Thymus (tissue), 11 donors: Measurements from ENCODE around the gene LTBP3. TPM values are rescaled to one million over a fixed set of nuclear protein-coding genes. Genes with fewer than 3 reads are reported as not detected.

ENCODE experiments used
- DNase-seq, 9 donors: peaks; one replicate each; pipeline ENCODE4 v3.0.0-alpha.2; 2013; ENCODE audit warnings: low spot score in 9 of 9, low read depth in 6 of 9, missing footprints in 1 of 9
- H3K27ac ChIP-seq, 2 donors: one replicate each; pipeline ENCODE4 v1.5.1; 2013; ENCODE audit warnings: control low read depth in 1 of 2, low read depth in 1 of 2, low read length in 1 of 2, mild to moderate bottlenecking in 1 of 2, moderate library complexity in 1 of 2
- H3K27me3 ChIP-seq, 2 donors: one replicate each; pipeline ENCODE4 v1.5.1; 2013; ENCODE audit warnings: low read length in 1 of 2; ENCODE audit not compliant: control insufficient read depth in 2 of 2, insufficient read depth in 1 of 2
- H3K36me3 ChIP-seq, 2 donors: one replicate each; pipeline ENCODE4 v1.5.1; 2013; ENCODE audit warnings: low read length in 1 of 2, mild to moderate bottlenecking in 1 of 2, moderate library complexity in 1 of 2; ENCODE audit not compliant: control insufficient read depth in 2 of 2, insufficient read depth in 2 of 2
- H3K4me1 ChIP-seq, 2 donors: one replicate each; pipeline ENCODE4 v1.5.1; 2013; ENCODE audit warnings: low read length in 2 of 2; ENCODE audit not compliant: control insufficient read depth in 2 of 2, insufficient read depth in 2 of 2
- H3K4me3 ChIP-seq, 2 donors: one replicate each; pipeline ENCODE4 v1.5.1; 2013; ENCODE audit warnings: low read length in 2 of 2, control low read depth in 1 of 2, mild to moderate bottlenecking in 1 of 2
- H3K9me3 ChIP-seq, 2 donors: one replicate each; pipeline ENCODE4 v1.5.1; 2013; ENCODE audit warnings: low read length in 1 of 2, mild to moderate bottlenecking in 1 of 2; ENCODE audit not compliant: control insufficient read depth in 2 of 2, insufficient read depth in 1 of 2
- WGBS: extraction: QIAGEN DNeasy Blood & Tissue Kit; methylation state at CpG from one replicate; pipeline ENCODE4 v1.1.7; 2013; 5-methylcytosine and 5-hydroxymethylcytosine counted together
- polyA plus RNA-seq: library from polyadenylated mRNA; stranded (reverse); fragments of 200-250 nt; gene quantifications from one replicate; pipeline ENCODE4 v1.2.3, GENCODE V29; 2013
- total RNA-seq: library from RNA; stranded (reverse); fragments of 120-200 nt; gene quantifications from one replicate; pipeline ENCODE4 v1.2.4, GENCODE V29; 2013
- donor health status: healthy.

The LTBP3 gene
- total and polyA plus RNA-seq, 2 donors: 13.3 to 64.6 TPM

- DNase-seq: peak in 1 of 9 donors; percentile 70
- 81% methylated on average over 27 of the region's 27 CpGs for WGBS
These were observed 3.9 kb downstream of the LTBP3 start for GRCh38 chr11:65554057-65554818.

GRCh38 chr11:65553301-65554001 lies 4.7 kb downstream of the LTBP3 start:
- WGBS: 50% methylated on average over 37 of the region's 37 CpGs
- Histone ChIP-seq H3K36me3 (no peaks in the 10 kb centered on the region), H3K27me3 (peaks cover 0 to 30% of the 10 kb centered on the region in 2 donors), H3K27ac (peak overlapping the region; percentile 88 to 90), H3K9me3 (peaks cover 0 to 18% of the 10 kb centered on the region in 2 donors), H3K4me3 (peak overlapping the region; percentile 43 to 44), H3K4me1 (peaks cover 49 to 78% of the 10 kb centered on the region in 2 donors)
- peak in 7 of 9 donors; percentile 64 to 95 (median 85) for DNase-seq

More at GRCh38 chr11:65554057-65554818, 3.9 kb downstream of the LTBP3 start:
- H3K9me3 ChIP-seq: peaks cover 0 to 18% of the 10 kb centered on the region in 2 donors
- H3K27me3 ChIP-seq: peaks cover 0 to 38% of the 10 kb centered on the region in 2 donors
- peak overlapping the region; percentile 88 to 90 for H3K27ac ChIP-seq
- no peaks in the 10 kb centered on the region for H3K36me3 ChIP-seq
- peak overlapping the region; percentile 43 to 44 for H3K4me3 ChIP-seq
- H3K4me1 ChIP-seq: peaks cover 44 to 78% of the 10 kb centered on the region in 2 donors

- Histone ChIP-seq H3K27ac (peak overlapping the region; percentile 87 to 88), H3K4me1 (peaks cover 55 to 82% of the 10 kb centered on the region in 2 donors), H3K36me3 (no peaks in the 10 kb centered on the region), H3K9me3 (peaks cover 0 to 18% of the 10 kb centered on the region in 2 donors), H3K27me3 (peaks cover 0 to 22% of the 10 kb centered on the region in 2 donors), H3K4me3 (no peak overlapping the region)
- no peak for DNase-seq
- WGBS: 80% methylated on average over 9 of the region's 9 CpGs
These were observed 5.7 kb downstream of the LTBP3 start for GRCh38 chr11:65552388-65552951.

DNA sequence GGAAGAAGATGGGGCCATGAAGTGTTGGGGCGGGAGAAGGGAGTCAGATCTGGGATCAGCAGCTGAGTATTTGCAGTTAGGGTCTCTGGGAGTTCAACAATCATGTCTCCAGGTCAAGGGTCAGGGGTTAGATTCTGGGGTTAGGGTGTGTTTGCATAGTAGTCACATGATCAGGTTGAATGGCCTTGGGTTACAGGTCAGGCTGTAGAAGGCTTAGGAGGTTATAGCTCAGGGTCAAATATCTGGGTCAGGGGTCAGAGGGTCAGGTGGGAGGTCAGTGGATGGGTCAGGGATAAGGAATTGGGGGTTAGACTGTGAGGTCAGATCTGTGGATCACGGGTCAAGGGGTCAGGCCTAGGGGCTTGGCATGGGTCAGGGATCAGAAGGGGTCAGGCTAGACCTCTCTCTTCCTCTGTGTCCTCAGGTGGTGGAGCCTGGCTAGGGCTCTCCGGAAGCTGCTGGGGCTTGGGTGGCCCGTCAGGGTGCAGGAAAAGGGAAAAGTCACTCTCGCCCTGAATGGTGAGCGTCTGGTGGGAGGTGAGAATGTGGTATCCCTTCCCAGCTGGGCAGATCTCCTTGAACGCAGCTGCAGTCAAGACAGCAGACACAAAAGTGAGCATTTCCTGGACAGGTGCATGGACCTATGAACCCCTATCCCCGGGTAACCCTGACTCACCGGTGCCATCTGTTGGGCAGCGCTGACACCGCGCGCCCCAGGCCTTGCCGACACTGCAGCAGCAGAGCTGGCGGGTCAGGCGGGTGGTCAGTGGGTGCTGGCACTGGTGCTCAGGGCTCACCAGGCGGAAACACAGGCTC lies 6.4 kb downstream of the LTBP3 start:
- H3K27me3 ChIP-seq: peaks cover 0 to 15% of the 10 kb centered on the region in 2 donors
- WGBS: 26% methylated on average over 17 of the region's 17 CpGs

DNA sequence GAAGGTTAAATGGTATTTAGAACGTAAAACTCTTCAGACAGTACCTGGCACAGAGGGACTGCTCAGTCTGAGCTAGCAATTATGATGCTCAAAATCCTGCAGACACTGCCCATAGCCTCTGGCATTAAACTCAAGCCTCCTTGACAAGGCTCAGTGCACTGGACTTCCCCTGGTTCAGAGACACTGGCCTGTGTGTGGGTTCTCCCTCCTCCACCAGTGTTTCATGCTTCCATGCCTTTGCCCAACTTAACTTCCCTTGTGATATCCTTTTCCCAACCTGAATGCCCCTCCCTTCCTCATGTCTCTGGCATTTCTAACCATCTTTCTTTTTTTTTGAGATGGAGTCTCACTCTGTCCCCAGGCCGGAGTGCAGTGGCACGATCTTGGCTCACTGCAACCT lies 9.1 kb downstream of the LTBP3 start:
- Histone ChIP-seq H3K27ac (peak overlapping the region in 1 of 2 donors; percentile 63), H3K4me1 (peaks cover 59 to 75% of the 10 kb centered on the region in 2 donors), H3K27me3 (no peaks in the 10 kb centered on the region), H3K4me3 (no peak overlapping the region), H3K36me3 (peaks cover 0 to 6% of the 10 kb centered on the region in 2 donors), H3K9me3 (peaks cover 0 to 14% of the 10 kb centered on the region in 2 donors)
- WGBS: 95% methylated on average over 3 of the region's 3 CpGs
- DNase-seq: no peak

More for the DNA sequence above, 6.4 kb downstream of the LTBP3 start:
- DNase-seq: peak in 6 of 9 donors; percentile 68 to 90 (median 76)
- no peak overlapping the region for H3K4me3 ChIP-seq
- peaks cover 57 to 82% of the 10 kb centered on the region in 2 donors for H3K4me1 ChIP-seq
- peak overlapping the region; percentile 62 to 88 for H3K27ac ChIP-seq
- no peaks in the 10 kb centered on the region for H3K36me3 ChIP-seq
- H3K9me3 ChIP-seq: peaks cover 0 to 18% of the 10 kb centered on the region in 2 donors

DNA sequence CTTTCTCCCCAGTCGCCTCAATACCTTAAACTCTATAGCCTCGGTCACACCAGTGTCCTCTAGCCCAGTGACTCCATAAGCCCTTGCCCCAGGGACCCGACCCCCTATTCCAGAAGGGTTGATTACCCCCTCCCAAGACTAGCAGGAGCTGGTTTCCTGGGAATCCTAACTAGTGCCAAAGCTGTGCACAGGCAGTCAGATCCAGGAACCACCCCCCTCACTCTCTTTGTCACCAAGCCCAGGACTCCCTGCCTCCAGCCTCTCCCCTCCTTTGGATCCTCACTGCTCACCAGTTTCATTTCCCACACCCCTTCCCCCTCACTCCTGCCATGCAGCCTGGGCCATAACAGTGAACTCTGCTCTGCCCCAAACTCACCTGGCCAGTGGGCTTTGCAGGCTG lies 9.8 kb downstream of the LTBP3 start:
- H3K9me3 ChIP-seq: peaks cover 0 to 14% of the 10 kb centered on the region in 2 donors
- H3K27ac ChIP-seq: peak overlapping the region in 1 of 2 donors; percentile 63
- no peak overlapping the region for H3K4me3 ChIP-seq
- peaks cover 2 to 6% of the 10 kb centered on the region in 2 donors for H3K36me3 ChIP-seq
- no peaks in the 10 kb centered on the region for H3K27me3 ChIP-seq
- no peak for DNase-seq
- 100% methylated on average over 3 of the region's 3 CpGs for WGBS
- peaks cover 52 to 68% of the 10 kb centered on the region in 2 donors for H3K4me1 ChIP-seq

DNA sequence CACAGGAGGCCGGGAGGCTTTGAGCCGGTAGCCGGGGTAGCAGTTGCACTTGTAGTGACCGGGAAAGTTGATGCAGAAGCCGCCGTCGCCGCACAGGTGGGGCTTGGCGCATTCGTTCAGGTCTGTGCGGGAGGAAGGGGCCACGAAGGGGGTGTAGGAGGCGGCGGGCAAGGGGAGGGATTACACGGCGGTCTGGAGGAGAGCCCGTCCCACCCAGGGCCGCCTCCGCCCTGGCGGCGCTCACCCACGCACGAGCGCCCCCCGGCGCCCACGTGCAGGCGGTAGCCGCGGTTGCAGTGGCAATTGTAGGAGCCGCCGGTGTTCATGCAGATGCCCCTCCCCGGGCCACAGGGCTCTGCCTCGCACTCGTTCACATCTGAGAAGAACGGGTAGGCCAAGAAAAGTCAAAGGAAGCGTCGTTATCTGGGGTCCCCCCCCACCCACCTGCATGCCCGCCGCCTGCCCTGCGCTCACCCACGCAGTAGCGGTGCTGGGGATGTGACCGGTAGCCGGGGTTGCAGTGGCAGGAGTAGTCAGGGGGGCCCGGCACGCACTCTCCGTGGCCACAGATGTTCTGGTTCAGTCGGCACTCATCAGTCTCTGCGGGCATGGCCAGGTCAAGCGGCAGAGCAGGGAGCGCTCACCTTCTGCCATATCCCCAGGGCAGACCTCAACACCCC lies 10.6 kb downstream of the LTBP3 start:
- Histone ChIP-seq H3K36me3 (peaks cover 2 to 6% of the 10 kb centered on the region in 2 donors), H3K9me3 (peaks cover 0 to 14% of the 10 kb centered on the region in 2 donors), H3K27ac (peak overlapping the region; percentile 32 to 59), H3K4me3 (peak overlapping the region in 1 of 2 donors; percentile 10), H3K4me1 (peaks cover 45 to 61% of the 10 kb centered on the region in 2 donors), H3K27me3 (no peaks in the 10 kb centered on the region)
- WGBS: 74% methylated on average over 52 of the region's 52 CpGs
- peak in 3 of 9 donors; percentile 59 to 77 (median 72) for DNase-seq
